Gastroesophageal sphincter (tissue), 4 donors: Measurements from ENCODE around the gene PCED1B. TPM values are rescaled to one million over a fixed set of nuclear protein-coding genes. Genes with fewer than 3 reads are reported as not detected.

ENCODE experiments used
- ATAC-seq: fragments of 150-250 bp; one replicate; pipeline ENCODE4 v1.9.1; 2016; ENCODE audit warnings: mild to moderate bottlenecking, moderate library complexity
- H3K27ac ChIP-seq, 4 donors: fragments of 200-600 bp; sonication (generic) in 3 of 4; 1 replicate in 3 of 4; 2 replicates in 1 of 4; pipeline ENCODE4 v1.5.1; 2016 to 2019
- H3K27me3 ChIP-seq: fragments of 200-600 bp; sonication (generic); one replicate; pipeline ENCODE4 v1.5.1; 2019
- H3K36me3 ChIP-seq, 2 donors: fragments of 200-600 bp; sonication (generic); one replicate each; pipeline ENCODE4 v1.5.1; 2019; ENCODE audit warnings: control low read depth in 1 of 2
- H3K4me1 ChIP-seq, 3 donors: fragments of 200-600 bp; sonication (generic); 1 replicate in 2 of 3; 2 replicates in 1 of 3; pipeline ENCODE4 v1.5.1; 2016 to 2019; ENCODE audit warnings: control low read depth in 2 of 3
- H3K4me3 ChIP-seq, 2 donors: fragments of 200-600 bp; sonication (generic); one replicate each; pipeline ENCODE4 v1.5.1; 2019; ENCODE audit warnings: mild to moderate bottlenecking in 1 of 2, moderate library complexity in 1 of 2
- H3K9me3 ChIP-seq, 3 donors: fragments of 200-600 bp; sonication (generic); one replicate each; pipeline ENCODE4 v1.5.1; 2017 to 2019; ENCODE audit warnings: control low read depth in 2 of 3
- CTCF ChIP-seq, 4 experiments: fragments of 200-600 bp in 2 of 4; fragments of 450-650 bp in 2 of 4; sonication (generic) in 1 of 4; IDR thresholded peaks; one replicate each; pipeline ENCODE4 v1.5.1; 2017 to 2019; ENCODE audit warnings: antibody characterized with exemption in 4 of 4, mild to moderate bottlenecking in 2 of 4, moderate library complexity in 2 of 4
- EP300 ChIP-seq: sonication (generic); formaldehyde crosslinking; IDR thresholded peaks from one replicate; pipeline ENCODE4 v1.6.1; 2017; ENCODE audit warnings: antibody characterized with exemption, mild to moderate bottlenecking
- POLR2A ChIP-seq, 2 donors: fragments of 450-650 bp; IDR thresholded peaks; one replicate each; pipeline ENCODE4 v1.6.1; 2017; ENCODE audit warnings: antibody characterized with exemption in 2 of 2, mild to moderate bottlenecking in 2 of 2, moderate library complexity in 1 of 2
- POLR2AphosphoS5 ChIP-seq: sonication (generic); formaldehyde crosslinking; IDR thresholded peaks from one replicate; pipeline ENCODE4 v1.6.1; 2017; ENCODE audit warnings: antibody characterized with exemption
- WGBS, 2 donors: methylation state at CpG; one replicate each; pipeline ENCODE4 v1.1.5; 2018; ENCODE audit warnings: low coverage in 1 of 2; 5-methylcytosine and 5-hydroxymethylcytosine counted together
- total RNA-seq, 4 donors: library from RNA; depleted of rRNA; stranded (reverse); fragments of >200 nt; gene quantifications; one replicate each; pipeline ENCODE4 v1.1.0, GENCODE V29; 2016

PCED1B gene
- total RNA-seq, 4 donors from 2014 or later: 0.22 to 2.7 (median 1.7) TPM; not detected in 1

- WGBS, 2 donors: 1 to 20% methylated on average over 3 to 11 of the region's 49 CpGs
- Histone ChIP-seq H3K36me3 (no peaks in the 10 kb centered on the region), H3K27ac (peak overlapping the region; percentile 48 to 93 (median 87)), H3K4me1 (peaks cover 0 to 34% (median 2%) of the 10 kb centered on the region in 3 donors), H3K9me3 (no peaks in the 10 kb centered on the region), H3K4me3 (peak overlapping the region; percentile 86 to 88), H3K27me3 (no peaks in the 10 kb centered on the region)
- peak; percentile 50 for ATAC-seq
- TF ChIP-seq CTCF (IDR thresholded peaks at IDR 0.05): no peak
- TF ChIP-seq POLR2AphosphoS5: peak; percentile 25
Observed at GRCh38 chr12:47079981-47080724, 732 bp downstream of the PCED1B start.

GRCh38 chr12:47080725-47081502 lies 1.5 kb downstream of the PCED1B start:
- peak overlapping the region; percentile 48 to 93 (median 87) for H3K27ac ChIP-seq
- WGBS, 2 donors: 16 to 30% methylated on average over 19 of the region's 26 CpGs
- no peaks in the 10 kb centered on the region for H3K27me3 ChIP-seq
- no peaks in the 10 kb centered on the region for H3K36me3 ChIP-seq
- no peaks in the 10 kb centered on the region for H3K9me3 ChIP-seq
- ATAC-seq: peak; percentile 70
- TF ChIP-seq CTCF (IDR thresholded peaks at IDR 0.05) (no peak), POLR2AphosphoS5 (no peak), POLR2A (IDR thresholded peaks at IDR 0.05) (no peak), EP300 (no peak)
- H3K4me3 ChIP-seq: peak overlapping the region; percentile 86 to 88
- peaks cover 0 to 36% (median 3%) of the 10 kb centered on the region in 3 donors for H3K4me1 ChIP-seq

GRCh38 chr12:47082283-47082682 lies 2.9 kb downstream of the PCED1B start:
- TF ChIP-seq CTCF (IDR thresholded peaks at IDR 0.05): no peak
- TF ChIP-seq POLR2AphosphoS5: no peak
- no peak for TF ChIP-seq EP300
- no peak for TF ChIP-seq POLR2A (IDR thresholded peaks at IDR 0.05)
- ATAC-seq: no peak
- H3K36me3 ChIP-seq: no peaks in the 10 kb centered on the region
- H3K27ac ChIP-seq: peak overlapping the region in 2 of 4 donors; percentile 85 to 93
- H3K4me3 ChIP-seq: no peak overlapping the region
- 91 to 92% methylated on average over 3 of the region's 3 CpGs for WGBS, 2 donors
- no peaks in the 10 kb centered on the region for H3K9me3 ChIP-seq
- peaks cover 0 to 45% (median 3%) of the 10 kb centered on the region in 3 donors for H3K4me1 ChIP-seq
- H3K27me3 ChIP-seq: no peaks in the 10 kb centered on the region

- Histone ChIP-seq H3K36me3 (no peaks in the 10 kb centered on the region), H3K4me1 (peaks cover 0 to 45% (median 7%) of the 10 kb centered on the region in 3 donors), H3K9me3 (no peaks in the 10 kb centered on the region), H3K27ac (peak overlapping the region in 1 of 4 donors; percentile 93), H3K4me3 (no peak overlapping the region), H3K27me3 (no peaks in the 10 kb centered on the region)
- WGBS, 2 donors: 61 to 76% methylated on average over 7 of the region's 7 CpGs
- TF ChIP-seq CTCF (IDR thresholded peaks at IDR 0.05) (no peak), POLR2A (IDR thresholded peaks at IDR 0.05) (no peak), EP300 (no peak), POLR2AphosphoS5 (no peak)
- peak; percentile 21 for ATAC-seq
Observed at GRCh38 chr12:47082796-47083621, 3.6 kb downstream of the PCED1B start.
